GM23338 (cell line): ENCODE measurements around the gene PLN. TPM values are rescaled to one million over a fixed set of nuclear protein-coding genes. Genes with fewer than 3 reads are reported as not detected.

Source experiments
- ATAC-seq: fragments of 200-7000 bp; cut with Tn5 transposase; 3 replicates; pipeline ENCODE4 v1.9.1; 2020
- DNase-seq: peaks from one replicate; pipeline ENCODE4 v3.0.0-alpha.2; 2015; ENCODE audit warnings: low spot score
- H2AFZ ChIP-seq: fragments of 200-600 bp; sonication (generic); 2 replicates; pipeline ENCODE4 v1.8.0; 2016; ENCODE audit warnings: antibody characterized with exemption, mild to moderate bottlenecking, moderate library complexity
- H3F3A ChIP-seq: fragments of 200-600 bp; sonication (generic); replicated peaks from 2 replicates; pipeline ENCODE4 v1.8.0; 2017; ENCODE audit warnings: antibody characterized with exemption, mixed run types, low read depth
- H3K27ac ChIP-seq: fragments of 200-600 bp; sonication (generic); 2 replicates; pipeline ENCODE4 v1.6.1; 2016; ENCODE audit warnings: low read depth
- H3K27me3 ChIP-seq: fragments of 200-600 bp; sonication (generic); 2 replicates; pipeline ENCODE4 v1.8.0; 2016; ENCODE audit warnings: mild to moderate bottlenecking, mixed run types, moderate library complexity; ENCODE audit not compliant: insufficient read depth
- H3K36me3 ChIP-seq: fragments of 200-600 bp; sonication (generic); 2 replicates; pipeline ENCODE4 v1.8.0; 2016; ENCODE audit warnings: mild to moderate bottlenecking; ENCODE audit not compliant: insufficient read depth
- H3K4me1 ChIP-seq: fragments of 200-600 bp; sonication (generic); 2 replicates; pipeline ENCODE4 v1.8.0; 2016; ENCODE audit warnings: mild to moderate bottlenecking, moderate library complexity; ENCODE audit not compliant: insufficient read depth
- H3K4me2 ChIP-seq: fragments of 200-600 bp; sonication (generic); 2 replicates; pipeline ENCODE4 v1.7.1; 2017; ENCODE audit warnings: mixed run types
- H3K4me3 ChIP-seq: fragments of 200-600 bp; sonication (generic); 2 replicates; pipeline ENCODE4 v1.6.1; 2016; ENCODE audit warnings: mixed run types
- H3K79me2 ChIP-seq: fragments of 200-600 bp; sonication (generic); replicated peaks from 2 replicates; pipeline ENCODE4 v1.8.0; 2017; ENCODE audit warnings: mild to moderate bottlenecking; ENCODE audit not compliant: insufficient read depth
- H3K9me2 ChIP-seq: fragments of 200-600 bp; sonication (generic); 2 replicates; pipeline ENCODE4 v1.8.0; 2017; ENCODE audit not compliant: insufficient read depth
- H4K20me1 ChIP-seq: fragments of 200-600 bp; sonication (generic); replicated peaks from 2 replicates; pipeline ENCODE4 v1.8.0; 2017; ENCODE audit warnings: mild to moderate bottlenecking; ENCODE audit not compliant: insufficient read depth
- H3K27ac Mint-ChIP-seq: 2 replicates; pipeline ENCODE4 v1.8.0; 2020; ENCODE audit warnings: inconsistent platforms, mild to moderate bottlenecking, moderate library complexity, mixed read lengths
- H3K27me3 Mint-ChIP-seq: 3 replicates; pipeline ENCODE4 v1.8.0; 2022; ENCODE audit warnings: low read depth, mild to moderate bottlenecking, moderate library complexity, mixed read lengths, inconsistent platforms; ENCODE audit not compliant: insufficient read depth, poor library complexity
- H3K36me3 Mint-ChIP-seq: 3 replicates; pipeline ENCODE4 v1.8.0; 2021; ENCODE audit warnings: low read depth, mild to moderate bottlenecking, inconsistent platforms, moderate library complexity, mixed read lengths
- H3K4me1 Mint-ChIP-seq: 3 replicates; pipeline ENCODE4 v1.8.0; 2020; ENCODE audit warnings: mild to moderate bottlenecking, inconsistent platforms, mixed read lengths
- H3K4me3 Mint-ChIP-seq: 3 replicates; pipeline ENCODE4 v1.8.0; 2021; ENCODE audit warnings: moderate library complexity, mild to moderate bottlenecking, inconsistent platforms, mixed read lengths
- H3K9me3 Mint-ChIP-seq: 3 replicates; pipeline ENCODE4 v1.8.0; 2020; ENCODE audit warnings: moderate library complexity, mild to moderate bottlenecking, inconsistent platforms, mixed read lengths
- CREB1 ChIP-seq: fragments of 250-450 bp; sonication (Bioruptor Pico); IDR thresholded peaks from 2 replicates; pipeline ENCODE4 v1.5.0; 2020; ENCODE audit warnings: low read depth, mild to moderate bottlenecking, moderate library complexity
- EZH2 ChIP-seq: fragments of 200-600 bp; sonication (generic); IDR thresholded peaks from one replicate; pipeline ENCODE4 v1.8.0; 2017; ENCODE audit warnings: antibody characterized with exemption, mild to moderate bottlenecking, low read depth; ENCODE audit not compliant: unreplicated experiment
- EZH2phosphoT487 ChIP-seq: fragments of 200-600 bp; sonication (generic); IDR thresholded peaks from one replicate; pipeline ENCODE4 v1.8.1; 2018; ENCODE audit warnings: antibody characterized with exemption; ENCODE audit not compliant: unreplicated experiment
- NANOG ChIP-seq: IDR thresholded peaks from 2 replicates; pipeline ENCODE4 v1.6.1; 2016; ENCODE audit warnings: antibody characterized with exemption, borderline replicate concordance
- REST ChIP-seq: IDR thresholded peaks from one replicate; pipeline ENCODE4 v1.6.1; 2018; ENCODE audit warnings: antibody characterized with exemption; ENCODE audit not compliant: unreplicated experiment
- STAT1 ChIP-seq: IDR thresholded peaks from one replicate; pipeline ENCODE4 v1.6.1; 2016; ENCODE audit warnings: antibody characterized with exemption; ENCODE audit not compliant: unreplicated experiment
- ZNF114 ChIP-seq: fragments of 250-450 bp; sonication (Bioruptor Pico); IDR thresholded peaks from 2 replicates; pipeline ENCODE4 v1.5.0; 2020; ENCODE audit warnings: mild to moderate bottlenecking, moderate library complexity
- ZNF331 ChIP-seq: fragments of 250-450 bp; sonication (Bioruptor Pico); IDR thresholded peaks from 2 replicates; pipeline ENCODE4 v1.5.0; 2020; ENCODE audit warnings: low read depth, mild to moderate bottlenecking, moderate library complexity
- polyA plus RNA-seq: library from polyadenylated mRNA; unstranded; fragments of >200 nt; fragmentation: Nextera tagmentation; extraction: Ambion mirVana; gene quantifications from 2 replicates; pipeline ENCODE4 v1.2.1, GENCODE V29; 2016
- total RNA-seq: library from RNA; depleted of rRNA; stranded (reverse); fragments of >200 nt; shearing (Covaris generic); gene quantifications from 2 replicates; pipeline ENCODE4 v1.2.3, GENCODE V29; 2014
- TF ChIP-seq, protein P1 (sequence below), 2 experiments: fragments of 200-600 bp in 1 of 2; sonication (generic) in 1 of 2; conservative IDR thresholded peaks; 2 replicates each; pipeline versions ENCODE4 v1.5.1 to v1.6.1; 2016 to 2017; ENCODE audit warnings: antibody characterized with exemption in 2 of 2, low read depth in 2 of 2, mild to moderate bottlenecking in 2 of 2, moderate library complexity in 1 of 2

PLN gene
- total and polyA plus RNA-seq, 2 experiments from 2014 or later: 0.10 TPM; not detected in 1

DNA sequence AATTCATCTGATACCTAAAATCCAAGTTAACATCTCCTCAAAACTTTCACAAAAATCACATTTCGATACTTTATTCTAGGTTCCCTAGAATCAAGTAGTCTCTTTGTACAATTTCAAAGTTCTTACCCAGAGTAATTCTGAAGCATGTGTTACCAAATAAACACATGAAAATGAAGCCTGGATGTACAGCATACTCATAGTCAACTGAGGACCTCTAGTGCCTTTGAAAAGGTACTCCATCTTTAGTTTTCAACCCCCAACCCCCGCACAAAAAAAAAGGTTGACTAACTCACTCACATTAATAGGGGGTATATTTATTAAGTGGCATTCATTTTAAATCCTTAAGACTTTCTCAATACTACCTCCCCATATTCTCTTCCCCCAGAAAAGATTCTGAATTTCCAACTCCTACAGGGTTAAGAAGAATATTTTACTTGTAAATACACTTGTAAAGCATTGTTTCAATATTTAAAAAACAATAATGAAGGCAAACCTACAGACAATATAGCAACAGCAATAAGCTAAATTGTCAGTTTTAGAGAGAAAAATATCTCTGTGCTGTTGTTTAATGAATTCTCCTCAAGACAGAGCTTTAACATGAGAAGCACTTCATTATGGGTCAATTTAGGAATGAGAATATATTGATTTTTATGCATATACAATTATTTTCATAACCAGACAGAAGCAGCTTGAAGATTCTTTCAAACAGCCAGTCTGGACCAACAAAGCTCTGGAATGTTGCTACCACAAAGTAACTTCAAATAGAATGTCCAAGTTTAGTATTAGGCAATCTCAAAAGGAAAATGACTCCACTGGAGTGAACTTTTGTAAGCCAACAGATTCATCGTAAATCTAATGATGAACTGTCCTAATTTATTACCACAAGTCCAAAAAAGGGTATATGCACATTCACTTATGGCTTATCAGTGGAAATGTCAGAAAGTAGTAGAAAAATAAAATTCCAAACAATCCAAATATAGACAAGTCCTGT is 3.3 kb downstream of the PLN start:
- Histone ChIP-seq H3K4me2 (no peak overlapping the region), H3K27me3 (no peaks in the 10 kb centered on the region), H3K4me3 (no peak overlapping the region), H3K79me2 (no peaks in the 10 kb centered on the region), H3F3A (no peaks in the 10 kb centered on the region), H3K27ac (no peak overlapping the region), H3K36me3 (no peaks in the 10 kb centered on the region), H4K20me1 (no peaks in the 10 kb centered on the region), H3K4me1 (peaks cover 4% of the 10 kb centered on the region; the same call in 1 of the 2 replicates), H2AFZ (no peak overlapping the region), H3K9me2 (no peaks in the 10 kb centered on the region)
- DNase-seq (peak; percentile 67), ATAC-seq (peak; percentile 56; the same call in 2 of the 3 replicates)
- Mint-ChIP-seq H3K27ac (peak overlapping the region; percentile 32; the same call in 1 of the 2 replicates), H3K27me3 (no peaks in the 10 kb centered on the region), H3K36me3 (no peaks in the 10 kb centered on the region), H3K4me1 (peaks cover 7% of the 10 kb centered on the region; the same call in 2 of the 3 replicates), H3K9me3 (no peaks in the 10 kb centered on the region), H3K4me3 (no peak overlapping the region)
- TF ChIP-seq, protein P1, sequence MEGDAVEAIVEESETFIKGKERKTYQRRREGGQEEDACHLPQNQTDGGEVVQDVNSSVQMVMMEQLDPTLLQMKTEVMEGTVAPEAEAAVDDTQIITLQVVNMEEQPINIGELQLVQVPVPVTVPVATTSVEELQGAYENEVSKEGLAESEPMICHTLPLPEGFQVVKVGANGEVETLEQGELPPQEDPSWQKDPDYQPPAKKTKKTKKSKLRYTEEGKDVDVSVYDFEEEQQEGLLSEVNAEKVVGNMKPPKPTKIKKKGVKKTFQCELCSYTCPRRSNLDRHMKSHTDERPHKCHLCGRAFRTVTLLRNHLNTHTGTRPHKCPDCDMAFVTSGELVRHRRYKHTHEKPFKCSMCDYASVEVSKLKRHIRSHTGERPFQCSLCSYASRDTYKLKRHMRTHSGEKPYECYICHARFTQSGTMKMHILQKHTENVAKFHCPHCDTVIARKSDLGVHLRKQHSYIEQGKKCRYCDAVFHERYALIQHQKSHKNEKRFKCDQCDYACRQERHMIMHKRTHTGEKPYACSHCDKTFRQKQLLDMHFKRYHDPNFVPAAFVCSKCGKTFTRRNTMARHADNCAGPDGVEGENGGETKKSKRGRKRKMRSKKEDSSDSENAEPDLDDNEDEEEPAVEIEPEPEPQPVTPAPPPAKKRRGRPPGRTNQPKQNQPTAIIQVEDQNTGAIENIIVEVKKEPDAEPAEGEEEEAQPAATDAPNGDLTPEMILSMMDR (conservative IDR thresholded peaks at IDR 0.05; ENCODE audit: low read depth in 2 of 2): peak; percentile 70
- TF ChIP-seq ZNF114 (CRISPR knock-in tag) (no peak), STAT1 (no peak)

- TF ChIP-seq EZH2 (no peak), ZNF331 (CRISPR knock-in tag) (no peak), CREB1 (CRISPR knock-in tag) (no peak), REST (no peak), EZH2phosphoT487 (no peak), STAT1 (no peak), NANOG (no peak)
- TF ChIP-seq, protein P1 (conservative IDR thresholded peaks at IDR 0.05; ENCODE audit: low read depth in 2 of 2): no peak
- no peak overlapping the region for H2AFZ ChIP-seq
- H3K27ac Mint-ChIP-seq: no peak overlapping the region
- ATAC-seq (no peak), DNase-seq (no peak)
- peaks cover 3% of the 10 kb centered on the region; the same call in 2 of the 3 replicates for H3K4me1 Mint-ChIP-seq
- no peaks in the 10 kb centered on the region for H4K20me1 ChIP-seq
- H3K27me3 Mint-ChIP-seq: no peaks in the 10 kb centered on the region
- no peak overlapping the region for H3K4me2 ChIP-seq
- no peak overlapping the region for H3K27ac ChIP-seq
- no peaks in the 10 kb centered on the region for H3K9me3 Mint-ChIP-seq
- H3K27me3 ChIP-seq: no peaks in the 10 kb centered on the region
- H3K36me3 ChIP-seq: no peaks in the 10 kb centered on the region
- no peaks in the 10 kb centered on the region for H3K79me2 ChIP-seq
- no peaks in the 10 kb centered on the region for H3F3A ChIP-seq
- no peaks in the 10 kb centered on the region for H3K9me2 ChIP-seq
- H3K4me3 Mint-ChIP-seq: no peak overlapping the region
- no peak overlapping the region for H3K4me3 ChIP-seq
- H3K36me3 Mint-ChIP-seq: no peaks in the 10 kb centered on the region
- peaks cover 4% of the 10 kb centered on the region; the same call in 1 of the 2 replicates for H3K4me1 ChIP-seq
Observed at GRCh38 chr6:118553132-118553531, 5.0 kb downstream of the PLN start.
